ENCODE data around the gene OGA.

Gene OGA

DNA sequence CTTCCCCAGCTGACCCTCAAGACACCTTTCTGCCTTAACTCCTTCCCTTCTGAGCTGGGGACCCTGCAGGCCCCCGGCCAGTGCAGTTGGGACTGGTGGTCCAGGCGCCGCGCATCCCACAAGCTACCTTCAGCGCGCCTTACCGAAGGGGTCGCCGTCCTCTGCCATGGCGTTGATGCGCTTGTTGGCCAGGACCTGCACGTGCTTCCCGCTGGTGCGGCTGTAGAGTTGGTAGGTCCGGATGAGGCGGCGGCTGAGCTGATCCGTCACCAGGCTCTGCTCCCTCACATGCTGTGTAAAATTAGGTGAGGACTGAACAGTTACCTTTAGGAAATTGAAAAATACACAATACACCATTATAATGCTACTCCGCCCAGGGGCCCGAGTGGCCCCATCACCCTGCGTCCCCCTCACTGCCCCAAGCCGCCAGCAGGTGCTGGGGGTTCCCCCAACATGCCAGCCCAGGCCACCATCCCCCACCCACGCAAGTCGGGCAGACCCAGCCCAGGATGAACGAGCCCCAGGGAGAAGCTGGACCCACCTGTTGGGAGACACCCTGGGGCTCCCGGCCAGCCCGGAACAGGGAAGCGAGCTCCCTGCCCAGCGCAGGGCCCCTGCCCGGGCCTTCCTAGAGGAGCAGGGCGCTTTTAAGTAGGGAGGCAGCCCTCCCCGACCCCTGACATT is 43.5 kb downstream of the OGA start:
- DNase-seq: no peak

GRCh38 chr10:101773923-101774588 is 44.2 kb downstream of the OGA start:
- no peak for DNase-seq

- DNase-seq: no peak
These were observed 45.1 kb downstream of the OGA start for GRCh38 chr10:101772895-101773761.

DNA sequence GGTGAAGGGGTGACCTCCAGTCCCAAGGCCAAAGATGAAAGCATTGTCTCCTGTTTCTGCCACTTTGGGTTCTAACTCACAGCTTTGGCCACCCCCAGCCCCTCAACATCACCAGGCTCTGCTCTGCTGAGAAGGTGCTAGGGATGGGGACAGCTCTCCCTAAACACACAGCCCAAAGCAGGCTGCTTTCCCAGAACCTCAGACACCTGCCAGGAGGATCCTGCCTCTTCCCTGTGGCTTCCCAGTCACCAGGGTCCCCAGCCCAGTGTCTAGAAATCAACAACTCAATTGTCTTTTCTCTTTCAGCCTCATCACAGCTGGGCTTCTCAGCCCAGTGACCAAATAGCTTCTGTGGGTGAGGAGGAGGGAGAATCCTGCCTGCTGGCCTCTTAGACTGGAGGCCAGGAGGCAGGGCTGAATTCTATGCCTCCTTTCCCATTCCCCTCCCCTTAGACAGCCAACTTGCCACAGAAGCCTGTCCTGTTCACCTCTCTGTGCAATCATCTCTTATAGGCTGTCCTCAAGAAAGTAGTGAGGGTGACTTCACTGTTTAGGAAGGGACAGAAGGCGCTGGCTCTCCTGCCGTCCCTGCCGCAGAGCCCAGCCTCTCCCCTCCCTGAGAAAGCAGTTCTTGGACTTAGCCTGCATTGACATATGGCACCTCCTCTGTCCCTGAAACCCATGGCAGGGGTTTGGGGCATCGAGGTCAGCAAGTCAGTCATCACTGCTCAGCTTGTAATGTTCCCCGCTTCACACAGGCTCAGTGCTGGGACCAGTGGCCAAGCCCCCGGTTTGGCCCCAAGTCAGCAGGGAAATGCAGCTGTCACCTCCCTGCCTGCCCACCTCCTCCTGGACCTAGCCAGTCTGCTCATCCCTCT is 46.0 kb downstream of the OGA start:
- DNase-seq: no peak

DNA sequence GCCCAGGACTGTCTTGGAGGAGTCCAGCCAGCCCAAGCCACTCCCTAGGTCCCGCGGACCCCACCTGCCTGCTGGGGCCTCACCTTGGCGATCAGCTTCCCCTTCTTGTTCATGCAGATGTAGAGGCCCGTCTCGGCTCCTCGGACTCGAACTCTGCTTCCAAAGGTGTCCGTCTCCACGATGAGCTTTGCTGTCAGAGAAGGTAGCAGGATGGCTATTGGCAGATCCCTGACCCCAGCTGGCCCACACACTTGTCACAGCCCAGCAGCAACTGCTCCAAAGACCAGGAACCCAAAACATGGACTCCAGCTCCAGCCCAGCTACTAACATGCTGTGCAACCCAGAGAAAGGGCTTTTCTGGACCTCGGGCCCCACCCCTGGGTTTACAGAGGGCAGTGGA is 46.9 kb downstream of the OGA start:
- DNase-seq: no peak

- no peak for DNase-seq
These were observed 47.7 kb downstream of the OGA start for GRCh38 chr10:101770331-101771215.

DNA sequence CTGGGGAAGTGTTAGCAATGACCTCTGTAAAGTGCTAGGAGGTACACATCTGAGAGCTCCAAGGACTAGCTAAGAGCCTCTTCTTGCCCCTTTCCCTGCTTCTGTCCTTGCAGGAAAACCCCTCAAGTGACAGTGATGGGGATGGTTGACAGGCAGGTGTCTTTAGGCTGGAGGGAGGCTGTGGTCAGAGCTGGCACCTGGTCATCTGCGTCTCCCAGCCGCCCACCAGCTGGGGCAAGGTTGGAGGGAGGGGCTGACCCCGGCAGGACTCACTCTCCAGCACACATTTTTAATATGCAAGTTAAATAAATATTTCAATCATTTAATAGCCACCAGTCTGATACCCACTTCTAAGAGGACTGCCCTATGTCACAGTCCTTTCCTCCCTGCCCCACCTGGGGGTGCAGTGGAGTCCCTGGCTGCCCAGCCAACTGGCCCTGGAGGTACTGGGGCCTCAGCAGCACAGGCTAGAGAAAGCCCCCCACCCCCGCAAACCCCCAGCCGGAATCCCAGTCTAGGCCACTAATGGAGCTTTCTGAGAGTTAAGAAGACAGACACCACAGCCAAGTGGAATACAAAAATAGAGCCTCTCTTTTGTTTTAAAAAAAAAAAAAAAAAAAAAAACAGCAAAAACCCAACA is 48.6 kb downstream of the OGA start:
- no peak for DNase-seq

GRCh38 chr10:101768791-101769170 is 49.5 kb downstream of the OGA start:
- no peak for DNase-seq

- no peak for DNase-seq
These were observed 50.1 kb downstream of the OGA start for GRCh38 chr10:101767966-101768790.

- DNase-seq: no peak
These were observed 50.7 kb downstream of the OGA start for GRCh38 chr10:101767600-101767945.

DNA sequence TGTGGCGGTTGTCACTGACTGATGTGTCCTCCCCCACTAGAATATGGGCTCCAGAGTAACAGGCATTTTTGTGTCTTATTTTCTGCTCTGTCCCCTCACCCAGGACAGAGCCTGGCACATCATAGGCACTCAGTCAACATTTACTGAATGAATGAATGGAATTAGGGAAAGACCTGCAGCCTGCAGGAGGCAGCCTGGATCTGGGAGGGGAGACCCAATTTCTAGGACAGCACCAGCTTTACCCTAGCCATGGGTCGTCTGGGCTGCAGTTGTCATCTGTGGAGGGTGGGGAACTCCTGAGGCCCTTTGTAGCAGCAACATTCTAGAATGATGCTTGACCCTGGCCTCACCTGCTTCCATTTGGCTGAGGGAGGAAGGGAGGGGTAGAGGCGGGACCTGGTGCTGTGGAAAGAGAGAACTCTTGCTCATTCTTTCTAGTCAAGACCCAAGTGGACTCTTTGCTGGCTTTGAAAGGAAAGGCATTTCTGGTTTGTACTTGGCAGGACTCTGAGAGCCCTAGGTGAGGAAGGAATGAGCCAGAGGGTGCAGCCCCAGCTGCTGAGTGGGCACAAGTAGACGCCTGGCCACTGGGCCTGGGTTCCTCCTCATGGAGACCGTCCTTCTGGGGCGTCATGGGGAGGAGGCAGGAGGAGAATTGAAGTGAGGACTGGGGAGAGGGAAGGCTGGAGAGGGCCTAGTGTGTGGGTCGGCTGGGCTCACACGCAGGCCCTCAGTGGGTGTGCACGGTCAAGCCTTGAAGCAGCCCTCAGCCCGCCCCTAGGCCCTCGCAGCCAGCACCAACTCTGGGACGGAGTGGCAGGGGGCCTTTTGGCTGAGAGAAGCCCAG is 51.3 kb downstream of the OGA start:
- DNase-seq: no peak

DNA sequence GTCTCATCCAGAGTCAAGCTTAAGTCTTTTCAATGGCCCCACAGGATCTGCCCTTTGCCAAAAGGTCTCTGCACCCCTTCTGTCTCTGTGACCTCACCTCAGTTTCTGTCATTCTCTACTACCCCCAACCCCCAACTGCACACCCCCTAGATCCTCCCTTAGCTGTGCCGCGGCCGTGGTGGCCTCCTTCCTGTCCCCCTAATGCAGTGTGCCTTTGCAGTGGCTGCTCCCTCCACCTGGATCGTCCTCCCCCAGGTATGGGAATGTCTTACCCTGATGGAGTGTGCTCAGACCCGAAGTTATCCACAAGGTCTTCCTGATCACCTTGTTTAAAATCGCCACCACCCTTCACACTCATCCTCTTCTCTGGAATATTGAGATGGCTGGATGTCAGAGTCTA is 51.9 kb downstream of the OGA start:
- no peak for DNase-seq

DNA sequence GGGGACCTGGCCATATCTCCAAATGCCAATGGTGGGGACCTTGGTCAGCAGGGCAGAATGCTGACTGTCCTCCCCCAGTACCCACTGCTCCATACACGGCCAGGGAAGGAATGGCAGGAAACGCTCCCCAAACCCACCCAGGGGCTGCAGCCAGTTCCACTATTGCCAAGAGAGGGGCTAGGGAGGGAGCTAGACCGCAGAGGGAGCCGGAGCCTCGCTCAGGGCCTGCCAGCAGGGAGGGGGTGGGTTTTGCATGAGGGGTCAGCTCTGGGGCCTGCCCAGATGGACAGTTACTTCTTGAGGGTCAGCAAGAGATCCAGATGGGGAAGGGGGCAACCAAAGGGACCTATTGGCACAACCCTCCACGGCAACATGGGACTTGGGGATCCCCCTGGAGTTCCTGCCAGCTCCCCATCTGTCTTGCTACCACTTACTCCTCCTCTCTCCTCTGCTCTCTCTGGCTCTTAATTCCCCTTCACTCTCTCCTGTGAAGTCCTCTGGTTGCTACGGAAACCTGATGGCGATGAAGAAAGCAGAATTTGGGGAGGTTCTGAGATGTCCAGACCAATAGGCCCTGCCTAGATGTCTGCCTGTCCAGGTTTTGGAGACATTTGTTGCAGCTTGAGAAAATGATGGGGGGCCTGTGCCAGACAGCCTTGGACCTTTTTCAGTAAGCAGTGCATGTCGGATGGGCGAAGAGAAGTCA is 55.0 kb downstream of the OGA start:
- no peak for DNase-seq

DNA sequence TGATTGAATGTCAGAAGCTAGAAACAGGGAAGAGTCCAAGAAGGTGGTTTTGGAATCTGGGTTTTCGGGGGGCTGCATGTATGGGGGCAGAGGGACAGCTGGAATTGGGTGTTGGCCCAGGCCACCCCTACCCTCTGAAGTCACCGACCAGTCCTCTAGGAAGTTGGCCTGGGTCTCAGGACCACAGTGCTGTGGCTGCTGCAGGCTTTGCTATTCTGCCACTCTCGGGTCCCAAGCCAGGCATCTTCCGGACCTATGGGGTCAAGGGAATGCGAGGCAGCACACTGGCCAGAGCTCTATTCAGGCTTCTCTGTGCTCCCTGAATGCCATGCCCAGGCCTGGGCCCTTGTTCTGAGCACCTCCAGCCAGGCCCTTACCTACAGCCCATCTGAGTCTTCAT is 55.5 kb downstream of the OGA start:
- no peak for DNase-seq

- DNase-seq: no peak
These were observed 57.0 kb downstream of the OGA start for GRCh38 chr10:101761226-101761625.

- DNase-seq: no peak
These were observed 57.7 kb downstream of the OGA start for GRCh38 chr10:101760510-101760909.

DNA sequence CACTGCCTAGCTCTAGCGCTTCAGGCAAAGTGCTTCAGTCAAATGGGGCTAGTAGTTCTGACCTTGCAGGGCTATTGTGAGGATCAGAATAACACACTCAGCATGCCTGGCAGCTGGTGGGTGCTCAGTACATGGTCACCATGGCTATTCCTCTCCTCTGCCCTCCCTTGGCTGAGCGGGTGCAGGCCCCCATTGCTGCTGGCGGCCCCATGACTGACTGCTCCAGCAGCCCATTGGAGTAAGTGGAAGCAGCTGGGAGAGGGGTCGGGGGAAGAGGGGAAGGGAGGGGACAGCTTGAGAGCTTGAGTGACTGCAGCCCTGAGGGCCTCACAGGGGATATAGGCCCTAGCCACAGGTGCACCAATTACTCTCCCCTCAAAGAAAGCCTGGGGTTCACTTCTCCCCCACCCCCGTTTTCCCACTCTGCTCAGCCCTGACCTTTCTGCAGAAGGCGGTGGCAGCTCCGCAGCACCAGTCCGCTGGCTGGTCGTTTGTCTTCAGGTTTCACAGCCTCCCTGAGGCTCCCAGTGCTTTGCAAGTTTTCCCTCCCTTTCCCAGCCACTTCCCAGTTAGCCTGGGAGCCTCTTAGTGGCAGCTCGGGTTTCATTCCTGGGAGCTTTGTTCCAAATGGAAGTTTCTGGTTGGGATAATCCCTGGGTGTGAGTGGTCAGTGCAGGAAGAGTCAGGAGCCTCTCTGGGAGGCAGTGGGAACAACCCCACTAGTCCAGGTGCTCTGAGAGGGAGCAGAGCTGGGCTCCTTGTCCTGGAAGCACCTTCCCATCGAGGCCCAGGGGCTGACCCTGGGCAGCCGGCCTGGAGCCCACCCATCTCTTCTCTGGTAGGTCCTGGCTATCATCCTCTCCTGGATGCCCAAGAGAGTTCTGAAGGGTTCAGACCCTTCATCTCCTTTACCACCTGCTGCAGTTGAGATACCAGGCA is 58.7 kb downstream of the OGA start:
- no peak for DNase-seq

DNA sequence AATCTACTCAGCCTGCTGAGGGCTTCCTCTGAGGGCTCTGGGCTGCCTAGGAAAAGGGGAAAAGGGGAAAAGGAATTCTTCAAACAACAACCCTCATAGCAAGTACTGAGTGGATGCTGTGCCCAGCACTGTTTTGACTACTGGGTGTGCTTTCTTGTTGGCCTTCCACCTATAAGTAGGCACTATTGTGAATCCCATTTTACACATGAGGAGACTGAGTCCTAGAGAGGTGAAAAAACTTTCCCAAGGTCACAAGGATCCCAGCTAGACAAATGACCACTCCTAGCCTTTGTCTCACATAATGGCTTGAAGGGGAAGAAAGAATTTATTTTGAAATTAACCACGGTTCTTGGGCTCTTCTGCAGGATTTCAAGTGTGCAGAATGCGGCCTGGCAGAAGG is 59.4 kb downstream of the OGA start:
- DNase-seq: no peak
